GM21576 (cell line): Measurements from ENCODE around the gene MRPS25.
A peak's percentile ranks its signal among the peaks of the same experiment; 100 is the strongest.

Source experiments
- ATAC-seq: cut with Tn5 transposase; IDR thresholded peaks from one replicate; pipeline ENCODE4 v1.9.1; 2021; ENCODE audit warnings: mild to moderate bottlenecking, moderate library complexity; ENCODE audit not compliant: unreplicated experiment

The MRPS25 gene

GRCh38 chr3:15083252-15083651 lies 18.1 kb upstream of the MRPS25 start:
- ATAC-seq = no peak

- ATAC-seq = no peak
Measured at GRCh38 chr3:15081960-15082664, 17.0 kb upstream of the MRPS25 start.

- no peak for ATAC-seq
Measured at GRCh38 chr3:15079091-15079490, 14.0 kb upstream of the MRPS25 start.

GRCh38 chr3:15074500-15074899 lies 9.4 kb upstream of the MRPS25 start:
- no peak for ATAC-seq

- ATAC-seq = no peak
Measured at GRCh38 chr3:15071699-15072098, 6.6 kb upstream of the MRPS25 start.

- ATAC-seq = no peak
Measured at GRCh38 chr3:15069441-15069840, 4.3 kb upstream of the MRPS25 start.

- ATAC-seq = no peak
Measured at GRCh38 chr3:15066467-15066866, 1.4 kb upstream of the MRPS25 start.

GRCh38 chr3:15065550-15066007 lies 464 bp upstream of the MRPS25 start:
- no peak for ATAC-seq

GRCh38 chr3:15064299-15064834 lies 748 bp downstream of the MRPS25 start:
- ATAC-seq = peak; percentile 15

GRCh38 chr3:15063656-15064286 lies 1.3 kb downstream of the MRPS25 start:
- ATAC-seq = no peak

- no peak for ATAC-seq
Measured at GRCh38 chr3:15063238-15063637, 1.9 kb downstream of the MRPS25 start.

- no peak for ATAC-seq
Measured at GRCh38 chr3:15060029-15060428, 5.1 kb downstream of the MRPS25 start.

GRCh38 chr3:15056676-15057404 lies 8.3 kb downstream of the MRPS25 start:
- no peak for ATAC-seq

- ATAC-seq = peak; percentile 34
Measured at GRCh38 chr3:15055019-15055557, 10.0 kb downstream of the MRPS25 start.

GRCh38 chr3:15053541-15053940 lies 11.6 kb downstream of the MRPS25 start:
- no peak for ATAC-seq

GRCh38 chr3:15052335-15053242 lies 12.5 kb downstream of the MRPS25 start:
- ATAC-seq = no peak

GRCh38 chr3:15051531-15051930 lies 13.6 kb downstream of the MRPS25 start:
- peak; percentile 55 for ATAC-seq

- peak; percentile 84 for ATAC-seq
Measured at GRCh38 chr3:15050405-15051092, 14.6 kb downstream of the MRPS25 start.

GRCh38 chr3:15049584-15049983 lies 15.5 kb downstream of the MRPS25 start:
- no peak for ATAC-seq

GRCh38 chr3:15045667-15046066 lies 19.4 kb downstream of the MRPS25 start:
- no peak for ATAC-seq
